CD8-positive, alpha-beta memory T cell (primary cell): ENCODE results near the gene WIZ. TPM values are rescaled to one million over a fixed set of nuclear protein-coding genes. Genes with fewer than 3 reads are reported as not detected.
A peak's percentile ranks its signal among the peaks of the same experiment; 100 is the strongest.

ENCODE experiments used
- CTCF ChIA-PET: fragments of 350-600 bp; sonication (Branson Sonifier 250); formaldehyde crosslinking; loops from one replicate; lab custom pipeline; 2021; ENCODE audit warnings: antibody characterized with exemption; lab: Charles Lee
- POLR2A ChIA-PET: fragments of 350-600 bp; sonication (Branson Sonifier 250); formaldehyde crosslinking; loops from one replicate; lab custom pipeline; 2021; ENCODE audit warnings: antibody characterized with exemption; lab: Charles Lee
- DNase-seq, 5 donors: peaks; one replicate each; pipeline versions ENCODE4 v3.0.0 to v3.0.0-alpha.2; 2020 to 2022; ENCODE audit warnings: mixed read lengths in 1 of 5
- H3K27ac ChIP-seq: one replicate; pipeline ENCODE4 v1.7.0; 2013; ENCODE audit warnings: low read depth, mild to moderate bottlenecking, low read length, moderate library complexity
- H3K27me3 ChIP-seq: 2 replicates; pipeline ENCODE4 v1.7.0; 2013; ENCODE audit warnings: low read length, mild to moderate bottlenecking; ENCODE audit not compliant: insufficient read depth, poor library complexity, severe bottlenecking
- H3K36me3 ChIP-seq: 2 replicates; pipeline ENCODE4 v1.7.0; 2013; ENCODE audit warnings: mild to moderate bottlenecking, low read length, moderate library complexity; ENCODE audit not compliant: insufficient read depth
- H3K4me1 ChIP-seq: 2 replicates; pipeline ENCODE4 v1.7.0; 2013; ENCODE audit warnings: mild to moderate bottlenecking, low read length, moderate library complexity; ENCODE audit not compliant: insufficient read depth
- H3K4me3 ChIP-seq: 2 replicates; pipeline ENCODE4 v1.7.0; 2013; ENCODE audit warnings: mild to moderate bottlenecking, low read length
- H3K9me3 ChIP-seq: 2 replicates; pipeline ENCODE4 v1.7.0; 2013; ENCODE audit warnings: mild to moderate bottlenecking, low read length
- H3K27ac Mint-ChIP-seq, 8 donors: one replicate each; pipeline ENCODE4 v1.8.0; 2020 to 2021; ENCODE audit warnings: mixed read lengths in 8 of 8, mild to moderate bottlenecking in 6 of 8, inconsistent platforms in 3 of 8, moderate library complexity in 3 of 8
- H3K27me3 Mint-ChIP-seq, 2 donors: one replicate each; pipeline ENCODE4 v1.8.0; 2020 to 2021; ENCODE audit warnings: mixed read lengths in 2 of 2, mild to moderate bottlenecking in 1 of 2, moderate library complexity in 1 of 2
- H3K36me3 Mint-ChIP-seq, 3 donors: one replicate each; pipeline ENCODE4 v1.8.0; 2020 to 2021; ENCODE audit warnings: mixed read lengths in 3 of 3, inconsistent platforms in 1 of 3, mild to moderate bottlenecking in 1 of 3
- H3K4me1 Mint-ChIP-seq, 3 donors: one replicate each; pipeline ENCODE4 v1.8.0; 2020 to 2021; ENCODE audit warnings: mixed read lengths in 3 of 3, inconsistent platforms in 1 of 3, mild to moderate bottlenecking in 1 of 3
- H3K4me3 Mint-ChIP-seq, 7 donors: one replicate each; pipeline ENCODE4 v1.8.0; 2020 to 2021; ENCODE audit warnings: mixed read lengths in 7 of 7, mild to moderate bottlenecking in 6 of 7, moderate library complexity in 4 of 7, inconsistent platforms in 2 of 7
- H3K9me3 Mint-ChIP-seq, 5 donors: one replicate each; pipeline ENCODE4 v1.8.0; 2020 to 2022; ENCODE audit warnings: mixed read lengths in 5 of 5, mild to moderate bottlenecking in 3 of 5, moderate library complexity in 2 of 5, inconsistent platforms in 1 of 5
- polyA plus RNA-seq: library from polyadenylated mRNA; unstranded; fragments of 300-500 nt; fragmentation: Illumina TruSeq; gene quantifications from one replicate; pipeline ENCODE4 v1.2.3, GENCODE V29; 2021
- total RNA-seq, 2 experiments: library from RNA; stranded (reverse); gene quantifications; one replicate each; pipeline ENCODE4 v1.2.3, GENCODE V29; 2021

Gene WIZ
- total and polyA plus RNA-seq, 3 experiments from 2014 or later, result 1.8 to 31.2 (median 28.9) TPM

DNA sequence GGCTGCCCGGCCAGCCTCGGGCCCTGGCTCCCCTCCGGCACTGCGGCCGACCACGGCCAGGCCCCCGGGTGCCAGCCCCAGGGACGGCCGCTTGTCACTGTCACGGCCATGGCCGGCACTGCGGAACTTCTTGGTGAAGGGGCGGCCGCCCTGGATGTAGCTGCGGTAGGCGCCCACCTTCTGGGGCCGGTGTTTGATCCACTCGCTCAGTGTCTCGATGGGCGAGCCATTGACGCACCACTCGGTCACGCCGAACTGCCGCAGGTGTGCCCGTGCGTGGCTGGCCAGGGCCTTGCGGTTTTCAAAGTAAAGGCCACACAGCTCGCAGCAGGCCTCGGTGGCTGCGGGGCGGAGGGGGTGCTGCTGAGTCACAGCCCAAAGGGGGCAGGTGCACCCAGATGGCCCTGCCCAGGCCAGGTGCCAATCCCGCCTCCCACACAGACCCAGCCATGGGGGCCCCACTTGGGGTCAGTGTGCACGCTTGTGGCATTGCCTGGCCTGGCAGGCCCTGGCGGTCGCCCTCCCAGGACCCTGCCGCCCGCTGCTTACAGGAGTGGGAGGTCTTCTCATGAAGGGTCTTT, 25.0 kb downstream of the WIZ start:
- no peak for DNase-seq
- Histone ChIP-seq H3K27me3 (no peaks in the 10 kb centered on the region), H3K36me3 (peaks cover 22% of the 10 kb centered on the region), H3K4me1 (no peaks in the 10 kb centered on the region), H3K9me3 (no peaks in the 10 kb centered on the region), H3K4me3 (no peak overlapping the region), H3K27ac (no peak overlapping the region)
- H3K27ac Mint-ChIP-seq, result no peak overlapping the region
- no peaks in the 10 kb centered on the region for H3K27me3 Mint-ChIP-seq
- no peak overlapping the region for H3K4me3 Mint-ChIP-seq
- ChIA-PET POLR2A (no interaction called here), CTCF (no interaction called here)
- H3K4me1 Mint-ChIP-seq, result peaks cover 9 to 11% (median 11%) of the 10 kb centered on the region in 3 donors
- H3K36me3 Mint-ChIP-seq, result peaks cover 13 to 54% (median 14%) of the 10 kb centered on the region in 3 donors
- H3K9me3 Mint-ChIP-seq, result no peaks in the 10 kb centered on the region

DNA sequence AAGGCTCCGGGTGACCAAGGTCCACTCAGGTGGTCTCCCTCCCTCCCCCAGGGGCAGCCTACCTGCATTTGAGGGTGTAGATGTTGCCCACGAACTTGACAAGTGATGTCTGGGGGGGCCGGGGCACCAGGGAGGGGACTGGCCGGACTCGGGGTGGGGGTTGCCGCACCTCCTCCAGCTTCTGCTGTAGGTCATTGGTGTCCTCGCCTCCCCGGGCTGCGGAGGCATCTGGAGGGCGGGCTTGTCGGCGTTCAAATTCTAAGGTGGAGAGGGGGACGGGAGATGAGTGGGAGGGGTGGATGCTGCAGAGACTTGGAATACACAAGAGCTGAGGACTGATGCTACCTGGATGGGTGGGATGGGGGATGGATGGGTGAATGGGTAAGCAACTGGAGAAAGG, 25.6 kb downstream of the WIZ start:
- Mint-ChIP-seq H3K9me3 (no peaks in the 10 kb centered on the region), H3K36me3 (peaks cover 13 to 53% (median 14%) of the 10 kb centered on the region in 3 donors), H3K27me3 (no peaks in the 10 kb centered on the region), H3K27ac (no peak overlapping the region), H3K4me3 (no peak overlapping the region), H3K4me1 (peaks cover 15 to 17% (median 16%) of the 10 kb centered on the region in 3 donors)
- Histone ChIP-seq H3K4me1 (peaks cover 6% of the 10 kb centered on the region), H3K4me3 (no peak overlapping the region), H3K36me3 (peaks cover 22% of the 10 kb centered on the region), H3K27ac (no peak overlapping the region), H3K27me3 (no peaks in the 10 kb centered on the region), H3K9me3 (no peaks in the 10 kb centered on the region)
- POLR2A ChIA-PET, result no interaction called here
- no peak for DNase-seq
- CTCF ChIA-PET, result interaction anchor here (1.0 to 1.4 kb wide), 2 partner anchors 9 to 132 kb away, joined by 3 read pairs; no protein-coding TSS in a partner anchor

GRCh38 chr19:15423130-15423529, 26.6 kb downstream of the WIZ start:
- CTCF ChIA-PET, result interaction anchor here (1.0 to 1.4 kb wide), 2 partner anchors 10 to 133 kb away, joined by 3 read pairs; no protein-coding TSS in a partner anchor

DNA sequence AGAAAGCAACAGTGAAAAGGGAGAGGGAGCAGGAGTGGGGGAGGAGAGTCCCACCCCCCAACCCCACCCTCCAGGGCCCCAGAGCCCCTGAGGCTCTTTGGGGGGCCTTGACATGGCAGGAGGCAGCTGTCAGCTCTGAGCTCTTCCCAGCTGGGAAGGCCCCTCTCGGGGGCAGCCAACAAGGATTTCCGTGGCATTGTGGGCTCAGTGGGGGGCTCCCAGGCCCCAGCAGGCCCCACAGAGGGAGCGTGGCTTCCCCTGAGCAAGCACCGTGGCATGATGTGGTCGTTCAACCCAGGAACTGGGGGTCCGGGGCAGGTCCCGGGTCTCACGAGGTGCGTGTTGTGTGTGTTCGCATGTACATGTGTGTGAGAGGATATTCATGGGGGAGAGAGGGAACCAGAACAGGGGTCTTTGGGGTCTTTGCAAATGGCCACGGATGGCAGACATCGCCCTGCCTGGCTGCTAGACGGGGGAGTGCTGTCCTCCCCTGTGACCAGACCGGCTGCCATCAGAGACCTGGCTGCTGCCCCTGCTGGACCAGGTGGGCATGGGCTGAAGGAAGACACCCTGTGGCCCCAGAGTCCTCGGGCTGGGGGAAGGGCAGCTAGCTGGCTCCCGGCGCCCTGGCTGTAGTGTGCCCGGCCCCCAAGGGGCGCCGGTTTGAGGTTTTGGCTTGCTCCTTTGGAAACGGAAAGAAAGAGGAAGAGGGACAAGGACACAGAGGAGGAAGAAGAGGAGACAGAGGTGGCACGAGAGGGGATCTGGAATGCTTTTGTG, 27.3 kb downstream of the WIZ start:
- H3K9me3 ChIP-seq, result no peaks in the 10 kb centered on the region
- no peaks in the 10 kb centered on the region for H3K27me3 ChIP-seq
- Mint-ChIP-seq H3K4me3 (no peak overlapping the region), H3K4me1 (peaks cover 26 to 32% (median 27%) of the 10 kb centered on the region in 3 donors), H3K36me3 (peaks cover 13 to 51% (median 14%) of the 10 kb centered on the region in 3 donors), H3K27ac (no peak overlapping the region), H3K9me3 (no peaks in the 10 kb centered on the region), H3K27me3 (peaks cover 0 to 3% of the 10 kb centered on the region in 2 donors)
- H3K4me3 ChIP-seq, result no peak overlapping the region
- CTCF ChIA-PET, result interaction anchor here (5.0 kb wide), 1 partner anchor 129 kb away, joined by 183 read pairs; no protein-coding TSS in a partner anchor
- H3K27ac ChIP-seq, result no peak overlapping the region
- H3K4me1 ChIP-seq, result peaks cover 14% of the 10 kb centered on the region
- no peak for DNase-seq
- POLR2A ChIA-PET, result no interaction called here
- H3K36me3 ChIP-seq, result peaks cover 21% of the 10 kb centered on the region

More at GRCh38 chr19:15423130-15423529, 26.6 kb downstream of the WIZ start:
- Histone ChIP-seq H3K36me3 (peaks cover 22% of the 10 kb centered on the region), H3K27me3 (no peaks in the 10 kb centered on the region), H3K27ac (no peak overlapping the region), H3K4me3 (no peak overlapping the region), H3K4me1 (peaks cover 8% of the 10 kb centered on the region), H3K9me3 (no peaks in the 10 kb centered on the region)
- H3K27ac Mint-ChIP-seq, result no peak overlapping the region
- H3K9me3 Mint-ChIP-seq, result no peaks in the 10 kb centered on the region
- H3K4me1 Mint-ChIP-seq, result peaks cover 19 to 25% (median 21%) of the 10 kb centered on the region in 3 donors
- no peak overlapping the region for H3K4me3 Mint-ChIP-seq
- DNase-seq, result no peak
- peaks cover 13 to 51% (median 14%) of the 10 kb centered on the region in 3 donors for H3K36me3 Mint-ChIP-seq
- POLR2A ChIA-PET, result no interaction called here
- peaks cover 0 to 3% of the 10 kb centered on the region in 2 donors for H3K27me3 Mint-ChIP-seq

DNA sequence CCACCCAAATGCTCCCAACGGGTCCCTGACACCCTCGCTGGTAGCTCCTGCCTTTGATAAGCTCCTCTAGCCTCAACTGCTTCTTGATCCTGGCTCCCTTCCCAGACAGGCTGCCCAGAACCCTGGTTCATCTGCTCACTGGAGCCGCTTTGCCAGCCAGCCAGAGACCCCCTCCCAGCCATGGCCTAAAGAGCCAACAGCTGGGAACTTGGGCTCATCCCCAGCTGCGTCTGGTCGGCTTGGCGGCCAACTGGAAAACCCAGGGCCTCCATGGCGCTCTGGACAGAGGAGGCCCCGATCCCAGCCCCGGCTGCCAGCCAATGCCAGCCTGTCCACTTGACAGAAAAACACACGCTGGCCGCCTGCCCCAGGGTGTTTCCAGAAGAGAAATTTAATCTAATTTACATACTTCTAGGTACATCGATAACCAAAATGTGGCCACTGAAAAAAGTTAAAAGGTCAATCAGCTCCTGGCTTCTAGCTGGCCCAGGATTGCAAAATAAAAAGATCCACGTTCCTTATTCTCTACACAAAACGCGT, 28.0 kb downstream of the WIZ start:
- CTCF ChIA-PET, result interaction anchor here (0.7 to 5.0 kb wide), 5 partner anchors 11 to 245 kb away, joined by 3 to 183 read pairs (median 14); partner anchors contain the start of gene AKAP8
- H3K36me3 Mint-ChIP-seq, result peaks cover 13 to 44% (median 14%) of the 10 kb centered on the region in 3 donors
- peaks cover 31 to 39% (median 34%) of the 10 kb centered on the region in 3 donors for H3K4me1 Mint-ChIP-seq
- no peak overlapping the region for H3K4me3 Mint-ChIP-seq
- POLR2A ChIA-PET, result no interaction called here
- peaks cover 0 to 3% of the 10 kb centered on the region in 2 donors for H3K27me3 Mint-ChIP-seq
- no peak overlapping the region for H3K27ac ChIP-seq
- no peak overlapping the region for H3K4me3 ChIP-seq
- no peaks in the 10 kb centered on the region for H3K9me3 Mint-ChIP-seq
- peaks cover 17% of the 10 kb centered on the region for H3K36me3 ChIP-seq
- no peaks in the 10 kb centered on the region for H3K27me3 ChIP-seq
- DNase-seq, result no peak
- H3K9me3 ChIP-seq, result no peaks in the 10 kb centered on the region
- peaks cover 21% of the 10 kb centered on the region for H3K4me1 ChIP-seq
- H3K27ac Mint-ChIP-seq, result no peak overlapping the region

- ChIA-PET CTCF (interaction anchor here (0.7 to 5.0 kb wide), 5 partner anchors 11 to 245 kb away, joined by 3 to 183 read pairs (median 14); partner anchors contain the start of gene AKAP8), POLR2A (no interaction called here)
- Mint-ChIP-seq H3K9me3 (no peaks in the 10 kb centered on the region), H3K4me3 (no peak overlapping the region), H3K27ac (no peak overlapping the region), H3K4me1 (peaks cover 33 to 41% (median 37%) of the 10 kb centered on the region in 3 donors), H3K27me3 (peaks cover 0 to 3% of the 10 kb centered on the region in 2 donors), H3K36me3 (peaks cover 10 to 44% (median 13%) of the 10 kb centered on the region in 3 donors)
- H3K27ac ChIP-seq, result no peak overlapping the region
- H3K27me3 ChIP-seq, result no peaks in the 10 kb centered on the region
- no peaks in the 10 kb centered on the region for H3K9me3 ChIP-seq
- peaks cover 27% of the 10 kb centered on the region for H3K4me1 ChIP-seq
- no peak for DNase-seq
- no peak overlapping the region for H3K4me3 ChIP-seq
- peaks cover 13% of the 10 kb centered on the region for H3K36me3 ChIP-seq
Measured at GRCh38 chr19:15421136-15421695, 28.5 kb downstream of the WIZ start.

DNA sequence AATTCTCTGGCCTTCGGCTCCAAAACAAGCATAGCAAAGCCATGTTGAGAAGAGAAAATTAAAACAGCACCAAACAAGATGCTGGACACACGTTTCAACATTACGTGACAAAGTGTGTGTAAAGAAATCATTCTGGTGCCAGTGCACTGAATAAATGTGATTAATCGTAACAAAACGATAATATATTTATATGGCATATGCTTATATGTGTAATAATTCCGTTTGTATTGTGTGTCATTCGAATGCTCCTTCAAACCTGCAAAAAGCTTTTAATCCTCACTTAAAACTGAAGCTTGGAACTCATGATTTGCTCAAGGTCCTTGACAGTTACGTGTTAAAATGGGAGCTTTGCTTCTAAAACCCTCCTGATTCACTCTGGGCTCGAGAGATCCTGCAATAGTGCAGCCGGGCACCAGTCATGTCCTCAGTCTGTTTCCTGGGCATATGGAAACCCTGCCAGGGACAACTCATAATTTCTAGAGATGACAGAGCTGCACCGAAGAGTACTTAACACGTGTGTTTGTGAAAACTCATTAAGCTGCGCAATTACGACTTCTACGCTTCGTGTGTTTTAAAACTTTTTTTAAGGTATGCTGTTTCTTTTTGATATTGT, 30.2 kb downstream of the WIZ start:
- Histone ChIP-seq H3K4me3 (peak overlapping the region; percentile 37), H3K36me3 (peaks cover 10% of the 10 kb centered on the region), H3K27ac (no peak overlapping the region), H3K9me3 (no peaks in the 10 kb centered on the region), H3K4me1 (peaks cover 37% of the 10 kb centered on the region), H3K27me3 (no peaks in the 10 kb centered on the region)
- ChIA-PET CTCF (interaction anchor here (0.7 to 5.0 kb wide), 44 partner anchors 9 to 266 kb away, joined by 3 to 183 read pairs (median 4); partner anchors contain the start of genes AKAP8, BRD4, PGLYRP2 and RASAL3), POLR2A (interaction anchor here (0.5 to 3.1 kb wide), 20 partner anchors 10 to 328 kb away, joined by 3 to 61 read pairs (median 4); partner anchors contain the start of genes AKAP8, RASAL3 and WIZ)
- H3K27me3 Mint-ChIP-seq, result peaks cover 0 to 3% of the 10 kb centered on the region in 2 donors
- no peaks in the 10 kb centered on the region for H3K9me3 Mint-ChIP-seq
- no peak for DNase-seq
- peak overlapping the region in 7 of 8 donors; percentile 6 to 99 (median 75) for H3K27ac Mint-ChIP-seq
- H3K4me1 Mint-ChIP-seq, result peaks cover 35 to 47% (median 46%) of the 10 kb centered on the region in 3 donors
- peak overlapping the region; percentile 94 to 100 (median 98) for H3K4me3 Mint-ChIP-seq
- H3K36me3 Mint-ChIP-seq, result peaks cover 6 to 45% (median 10%) of the 10 kb centered on the region in 3 donors
